Activated naive CD8-positive, alpha-beta T cell (primary cell): ENCODE measurements around the gene NLRC5.

Experiments
- H3K27ac Mint-ChIP-seq: one replicate; pipeline ENCODE4 v1.8.0; 2021; ENCODE audit warnings: mixed read lengths
- H3K27me3 Mint-ChIP-seq: one replicate; pipeline ENCODE4 v1.8.0; 2021; ENCODE audit warnings: mixed read lengths
- H3K36me3 Mint-ChIP-seq: one replicate; pipeline ENCODE4 v1.8.0; 2021; ENCODE audit warnings: mixed read lengths
- H3K4me1 Mint-ChIP-seq: one replicate; pipeline ENCODE4 v1.8.0; 2021; ENCODE audit warnings: low read depth, mixed read lengths
- H3K4me3 Mint-ChIP-seq: one replicate; pipeline ENCODE4 v1.8.0; 2021; ENCODE audit warnings: mild to moderate bottlenecking, mixed read lengths
- H3K9me3 Mint-ChIP-seq: one replicate; pipeline ENCODE4 v1.8.0; 2021; ENCODE audit warnings: low read depth, mixed read lengths

NLRC5 gene

DNA sequence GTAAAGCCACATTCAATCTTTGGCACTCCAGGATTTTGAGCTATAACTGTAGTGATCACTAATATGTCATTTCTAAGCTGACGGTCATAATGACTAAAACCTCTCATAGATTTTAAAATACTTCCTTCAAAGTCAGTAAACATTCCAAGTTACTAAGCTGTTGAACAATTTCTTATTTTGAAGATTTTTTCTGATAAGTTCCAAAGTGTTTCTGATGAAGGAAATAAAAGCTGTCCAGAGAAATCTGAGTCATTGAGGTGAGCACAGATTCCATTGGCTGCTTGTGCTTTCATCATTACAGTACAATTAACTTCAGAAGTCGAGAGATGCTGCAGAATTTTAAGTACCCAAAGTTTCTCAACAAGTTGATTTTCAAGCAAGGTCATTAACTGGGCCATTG lies 23.9 kb downstream of the NLRC5 start:
- H3K4me1 Mint-ChIP-seq: peaks cover 85% of the 10 kb centered on the region
- peak overlapping the region; percentile 69 for H3K4me3 Mint-ChIP-seq
- peaks cover 32% of the 10 kb centered on the region for H3K36me3 Mint-ChIP-seq
- peak overlapping the region; percentile 97 for H3K27ac Mint-ChIP-seq
- H3K9me3 Mint-ChIP-seq: no peaks in the 10 kb centered on the region
- H3K27me3 Mint-ChIP-seq: no peaks in the 10 kb centered on the region

DNA sequence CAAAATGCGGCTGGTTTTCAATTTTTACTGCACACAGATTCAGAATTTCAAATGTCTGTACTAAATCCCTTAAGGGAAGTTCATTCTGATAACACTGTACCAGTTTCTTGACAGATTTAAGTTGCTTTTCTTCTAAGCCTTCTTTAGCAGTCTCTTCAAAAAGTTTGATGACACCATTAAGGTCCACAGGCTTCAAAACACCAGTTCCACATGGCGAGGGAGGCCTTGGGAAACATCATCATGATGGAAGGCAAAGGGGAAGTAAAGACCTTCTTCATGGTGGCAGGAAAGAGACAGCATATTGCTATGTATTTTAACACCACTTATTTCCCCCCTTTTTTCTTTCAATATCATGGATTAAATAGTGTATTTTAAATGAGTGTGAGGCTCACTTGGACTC lies 24.5 kb downstream of the NLRC5 start:
- H3K9me3 Mint-ChIP-seq: no peaks in the 10 kb centered on the region
- peaks cover 35% of the 10 kb centered on the region for H3K36me3 Mint-ChIP-seq
- H3K4me1 Mint-ChIP-seq: peaks cover 84% of the 10 kb centered on the region
- H3K4me3 Mint-ChIP-seq: peak overlapping the region; percentile 69
- H3K27ac Mint-ChIP-seq: peak overlapping the region; percentile 97
- H3K27me3 Mint-ChIP-seq: no peaks in the 10 kb centered on the region

DNA sequence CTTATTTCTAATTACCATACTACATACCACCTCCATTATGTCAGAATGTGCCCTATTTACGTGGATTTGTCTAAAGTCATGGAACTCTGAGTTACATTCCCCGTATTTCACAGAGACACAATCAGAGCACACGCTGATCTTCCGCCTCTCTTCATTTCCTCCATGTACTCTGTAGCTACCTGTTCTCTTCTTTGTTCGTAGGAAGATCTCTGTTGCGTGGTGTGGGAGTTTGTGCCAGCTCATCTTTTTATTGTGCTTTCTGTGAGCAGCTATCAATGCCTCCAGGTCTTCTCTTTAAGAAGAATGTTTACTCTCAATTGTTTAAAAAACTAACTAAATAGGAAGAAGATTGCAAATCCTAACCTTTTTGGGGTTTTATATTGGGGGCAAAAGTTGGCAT lies 26.9 kb downstream of the NLRC5 start:
- Mint-ChIP-seq H3K4me3 (peak overlapping the region; percentile 65), H3K9me3 (no peaks in the 10 kb centered on the region), H3K4me1 (peaks cover 84% of the 10 kb centered on the region), H3K27ac (peak overlapping the region; percentile 99), H3K36me3 (peaks cover 40% of the 10 kb centered on the region), H3K27me3 (no peaks in the 10 kb centered on the region)

DNA sequence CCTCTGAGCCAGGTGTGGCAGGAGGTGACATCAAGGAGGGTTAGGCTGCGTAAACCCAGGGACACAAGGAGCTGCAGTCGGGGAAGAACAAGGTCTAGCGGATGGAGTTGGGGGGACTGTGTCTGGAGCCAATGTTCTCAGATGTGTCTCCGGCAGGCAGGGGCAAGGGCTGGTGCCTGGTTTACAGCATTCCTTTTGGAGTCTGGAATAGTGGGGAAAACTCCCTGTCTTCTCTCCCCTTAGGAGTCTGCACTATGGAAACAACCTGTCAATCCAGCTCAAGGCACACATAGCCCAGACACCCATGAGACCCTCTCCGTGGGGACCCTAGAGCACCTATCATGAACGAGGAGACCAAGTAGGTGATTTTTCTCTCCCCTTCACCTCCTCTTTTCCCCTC lies 27.5 kb downstream of the NLRC5 start:
- H3K36me3 Mint-ChIP-seq: peaks cover 43% of the 10 kb centered on the region
- H3K4me3 Mint-ChIP-seq: peak overlapping the region; percentile 78
- H3K27me3 Mint-ChIP-seq: no peaks in the 10 kb centered on the region
- peaks cover 84% of the 10 kb centered on the region for H3K4me1 Mint-ChIP-seq
- no peaks in the 10 kb centered on the region for H3K9me3 Mint-ChIP-seq
- peak overlapping the region; percentile 99 for H3K27ac Mint-ChIP-seq

DNA sequence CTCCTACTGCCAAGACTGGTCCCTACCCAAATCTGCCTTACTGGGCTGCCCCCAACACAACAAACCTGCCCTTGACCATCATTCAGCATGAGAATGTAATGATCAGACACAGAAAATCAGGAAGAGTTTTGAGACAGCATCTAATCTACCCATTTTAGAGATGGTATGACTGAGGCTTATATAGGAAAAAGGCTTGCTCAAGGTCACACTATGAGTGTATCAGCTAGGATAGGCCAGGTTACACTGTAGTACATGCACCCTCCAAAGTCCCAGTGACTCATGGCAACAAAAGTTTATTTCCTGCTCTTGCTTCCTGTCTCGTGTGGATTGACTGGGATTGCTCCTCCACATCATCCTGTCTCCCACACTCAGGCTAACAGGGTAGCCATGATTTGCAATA lies 27.9 kb downstream of the NLRC5 start:
- Mint-ChIP-seq H3K27me3 (no peaks in the 10 kb centered on the region), H3K36me3 (peaks cover 40% of the 10 kb centered on the region), H3K4me1 (peaks cover 84% of the 10 kb centered on the region), H3K9me3 (no peaks in the 10 kb centered on the region), H3K4me3 (peak overlapping the region; percentile 78), H3K27ac (peak overlapping the region; percentile 99)

DNA sequence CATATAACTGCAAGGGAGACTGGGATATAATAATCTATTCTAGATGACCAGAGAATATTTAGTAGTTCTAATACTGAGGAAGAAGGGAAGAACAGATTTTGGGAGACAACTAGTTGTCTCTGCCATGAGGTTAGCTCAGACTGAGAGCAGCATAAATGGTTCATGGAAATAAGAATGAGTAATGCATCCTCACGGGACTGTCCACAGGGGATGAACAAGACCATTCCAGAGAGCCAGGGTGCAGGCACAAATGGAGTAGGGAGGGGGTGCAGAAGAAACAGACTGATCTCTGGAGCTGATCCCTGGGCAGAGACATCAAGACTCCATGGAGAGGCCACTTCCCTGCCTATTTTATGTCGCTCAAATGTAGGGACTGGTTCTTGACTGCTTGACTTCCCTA lies 30.4 kb downstream of the NLRC5 start:
- no peak overlapping the region for H3K4me3 Mint-ChIP-seq
- H3K9me3 Mint-ChIP-seq: no peaks in the 10 kb centered on the region
- H3K27me3 Mint-ChIP-seq: no peaks in the 10 kb centered on the region
- peaks cover 43% of the 10 kb centered on the region for H3K36me3 Mint-ChIP-seq
- H3K27ac Mint-ChIP-seq: peak overlapping the region; percentile 83
- peaks cover 84% of the 10 kb centered on the region for H3K4me1 Mint-ChIP-seq

DNA sequence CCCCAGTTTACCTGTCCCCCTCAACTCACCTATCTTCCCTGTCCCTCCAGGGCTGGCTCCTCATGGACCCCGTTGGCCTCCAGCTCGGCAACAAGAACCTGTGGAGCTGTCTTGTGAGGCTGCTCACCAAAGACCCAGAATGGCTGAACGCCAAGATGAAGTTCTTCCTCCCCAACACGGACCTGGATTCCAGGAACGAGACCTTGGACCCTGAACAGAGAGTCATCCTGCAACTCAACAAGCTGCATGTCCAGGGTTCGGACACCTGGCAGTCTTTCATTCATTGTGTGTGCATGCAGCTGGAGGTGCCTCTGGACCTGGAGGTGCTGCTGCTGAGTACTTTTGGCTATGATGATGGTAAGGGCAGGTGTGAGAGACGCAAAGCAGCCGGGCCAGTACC lies 31.3 kb downstream of the NLRC5 start:
- no peaks in the 10 kb centered on the region for H3K9me3 Mint-ChIP-seq
- H3K4me3 Mint-ChIP-seq: no peak overlapping the region
- no peaks in the 10 kb centered on the region for H3K27me3 Mint-ChIP-seq
- H3K4me1 Mint-ChIP-seq: peaks cover 88% of the 10 kb centered on the region
- H3K27ac Mint-ChIP-seq: peak overlapping the region; percentile 81
- peaks cover 46% of the 10 kb centered on the region for H3K36me3 Mint-ChIP-seq

DNA sequence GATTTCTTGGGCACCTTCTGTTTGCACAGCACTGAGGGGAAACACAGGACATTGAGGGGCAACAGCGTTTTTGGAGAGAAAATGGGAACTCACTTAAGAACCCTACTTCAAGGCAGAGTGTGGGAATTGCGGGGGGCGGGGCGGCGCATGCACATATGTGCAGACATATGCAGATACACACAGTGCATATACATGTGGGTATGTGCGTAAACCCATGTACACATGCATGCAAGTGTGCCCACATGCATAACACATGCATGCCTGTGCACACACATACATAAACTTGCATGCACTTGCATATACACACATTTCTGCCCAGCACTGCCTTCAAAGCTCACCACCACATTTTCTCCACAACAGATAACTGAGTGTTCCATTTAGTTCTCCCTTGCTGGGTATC lies 32.4 kb downstream of the NLRC5 start:
- Mint-ChIP-seq H3K4me1 (peaks cover 89% of the 10 kb centered on the region), H3K36me3 (peaks cover 40% of the 10 kb centered on the region), H3K27me3 (no peaks in the 10 kb centered on the region), H3K9me3 (no peaks in the 10 kb centered on the region), H3K4me3 (peak overlapping the region; percentile 5), H3K27ac (peak overlapping the region; percentile 81)

DNA sequence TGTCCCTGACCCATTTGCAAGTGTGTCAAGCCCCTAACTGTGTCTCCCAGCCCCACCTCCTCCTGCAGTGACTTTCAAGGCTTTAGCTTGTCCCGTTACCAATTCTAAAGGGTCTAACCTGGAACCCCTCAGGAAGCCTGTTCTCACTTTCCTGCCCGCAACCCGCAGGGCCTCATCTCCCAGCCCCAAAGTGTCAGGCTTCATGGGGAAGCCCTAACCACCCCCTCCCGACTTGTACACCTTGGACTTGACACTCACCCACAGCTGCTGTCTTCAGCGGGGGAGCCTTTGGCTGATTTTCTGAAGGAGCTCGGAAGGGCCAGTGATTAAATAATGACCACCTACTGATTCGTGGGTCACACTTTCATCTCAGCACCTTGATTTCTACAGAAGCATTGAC lies 33.1 kb downstream of the NLRC5 start:
- H3K27ac Mint-ChIP-seq: peak overlapping the region; percentile 91
- peaks cover 40% of the 10 kb centered on the region for H3K36me3 Mint-ChIP-seq
- peak overlapping the region; percentile 64 for H3K4me3 Mint-ChIP-seq
- no peaks in the 10 kb centered on the region for H3K9me3 Mint-ChIP-seq
- no peaks in the 10 kb centered on the region for H3K27me3 Mint-ChIP-seq
- peaks cover 89% of the 10 kb centered on the region for H3K4me1 Mint-ChIP-seq

DNA sequence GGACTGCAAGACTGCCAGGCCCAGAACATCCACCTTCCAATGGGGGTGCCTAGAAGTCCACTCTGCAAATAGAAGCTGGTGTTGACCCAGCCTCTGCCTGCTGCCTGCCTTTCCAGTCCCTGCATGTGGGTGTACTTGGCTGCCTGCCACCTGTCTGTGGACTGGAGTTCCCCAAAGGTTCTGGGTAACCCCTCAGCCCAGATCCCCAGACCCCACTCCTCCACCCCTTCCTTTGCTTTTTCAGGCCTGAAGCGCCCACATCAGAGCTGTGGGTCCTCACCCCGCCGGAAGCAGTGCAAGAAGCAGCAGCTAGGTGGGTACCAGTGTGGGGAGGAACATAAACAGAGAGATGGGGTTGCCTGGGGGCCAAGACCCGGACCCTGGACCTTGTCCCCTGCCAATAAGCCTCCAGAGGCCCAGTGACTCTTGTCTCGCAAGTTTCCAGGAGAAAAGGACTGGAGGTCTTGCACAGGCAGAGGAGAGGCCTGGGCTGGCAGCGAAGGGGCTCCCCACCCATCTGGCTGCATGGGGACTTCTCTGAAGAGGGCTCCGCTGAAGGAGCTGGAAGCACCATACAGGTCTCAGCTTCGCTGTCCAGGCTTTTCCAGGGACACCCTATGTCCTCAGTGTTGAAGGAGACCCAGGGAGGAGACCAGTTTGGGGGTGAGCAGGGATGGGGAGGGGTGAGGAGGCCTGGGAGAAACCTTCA lies 34.3 kb downstream of the NLRC5 start:
- Mint-ChIP-seq H3K27ac (peak overlapping the region; percentile 91), H3K36me3 (peaks cover 34% of the 10 kb centered on the region), H3K4me3 (peak overlapping the region; percentile 64), H3K9me3 (no peaks in the 10 kb centered on the region), H3K27me3 (no peaks in the 10 kb centered on the region), H3K4me1 (peaks cover 92% of the 10 kb centered on the region)

DNA sequence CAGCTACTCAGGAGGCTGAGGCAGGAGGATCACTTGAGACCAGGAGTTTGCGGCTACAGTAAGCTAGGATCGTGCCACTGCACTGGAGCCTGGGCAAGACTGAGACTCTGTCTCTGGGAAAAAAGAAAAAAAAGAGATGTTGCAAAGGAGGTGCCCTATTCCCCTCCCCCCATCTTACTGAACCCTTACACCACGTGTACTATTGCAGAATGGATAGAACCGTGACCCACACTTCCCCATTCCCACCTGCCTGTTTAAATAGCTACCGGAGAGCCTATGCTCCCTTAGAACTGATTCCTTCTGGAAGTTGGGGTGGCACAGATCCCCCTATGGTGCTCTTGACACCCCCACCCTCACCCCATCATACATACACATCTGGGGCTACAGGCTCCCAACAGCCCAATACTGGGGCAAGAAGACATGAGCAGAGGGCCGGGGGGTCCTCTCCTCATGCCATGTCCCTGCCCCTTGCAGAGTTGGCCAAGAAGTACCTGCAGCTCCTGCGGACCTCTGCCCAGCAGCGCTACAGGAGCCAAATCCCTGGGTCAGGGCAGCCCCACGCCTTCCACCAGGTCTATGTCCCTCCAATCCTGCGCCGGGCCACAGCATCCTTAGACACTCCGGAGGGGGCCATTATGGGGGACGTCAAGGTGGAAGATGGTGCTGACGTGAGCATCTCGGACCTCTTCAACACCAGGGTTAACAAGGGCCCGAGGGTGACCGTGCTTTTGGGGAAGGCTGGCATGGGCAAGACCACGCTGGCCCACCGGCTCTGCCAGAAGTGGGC lies 35.7 kb downstream of the NLRC5 start:
- H3K4me3 Mint-ChIP-seq: peak overlapping the region; percentile 23
- peak overlapping the region; percentile 91 for H3K27ac Mint-ChIP-seq
- H3K36me3 Mint-ChIP-seq: peaks cover 31% of the 10 kb centered on the region
- no peaks in the 10 kb centered on the region for H3K27me3 Mint-ChIP-seq
- H3K4me1 Mint-ChIP-seq: peaks cover 94% of the 10 kb centered on the region
- no peaks in the 10 kb centered on the region for H3K9me3 Mint-ChIP-seq

DNA sequence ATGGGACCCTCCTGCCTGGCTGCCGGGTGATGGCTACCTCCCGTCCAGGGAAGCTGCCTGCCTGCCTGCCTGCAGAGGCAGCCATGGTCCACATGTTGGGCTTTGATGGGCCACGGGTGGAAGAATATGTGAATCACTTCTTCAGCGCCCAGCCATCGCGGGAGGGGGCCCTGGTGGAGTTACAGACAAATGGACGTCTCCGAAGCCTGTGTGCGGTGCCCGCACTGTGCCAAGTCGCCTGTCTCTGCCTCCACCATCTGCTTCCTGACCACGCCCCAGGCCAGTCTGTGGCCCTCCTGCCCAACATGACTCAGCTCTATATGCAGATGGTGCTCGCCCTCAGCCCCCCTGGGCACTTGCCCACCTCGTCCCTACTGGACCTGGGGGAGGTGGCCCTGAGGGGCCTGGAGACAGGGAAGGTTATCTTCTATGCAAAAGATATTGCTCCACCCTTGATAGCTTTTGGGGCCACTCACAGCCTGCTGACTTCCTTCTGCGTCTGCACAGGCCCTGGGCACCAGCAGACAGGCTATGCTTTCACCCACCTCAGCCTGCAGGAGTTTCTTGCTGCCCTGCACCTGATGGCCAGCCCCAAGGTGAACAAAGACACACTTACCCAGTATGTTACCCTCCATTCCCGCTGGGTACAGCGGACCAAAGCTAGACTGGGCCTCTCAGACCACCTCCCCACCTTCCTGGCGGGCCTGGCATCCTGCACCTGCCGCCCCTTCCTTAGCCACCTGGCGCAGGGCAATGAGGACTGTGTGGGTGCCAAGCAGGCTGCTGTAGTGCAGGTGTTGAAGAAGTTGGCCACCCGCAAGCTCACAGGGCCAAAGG lies 36.8 kb downstream of the NLRC5 start:
- no peaks in the 10 kb centered on the region for H3K27me3 Mint-ChIP-seq
- no peaks in the 10 kb centered on the region for H3K9me3 Mint-ChIP-seq
- H3K27ac Mint-ChIP-seq: peak overlapping the region; percentile 86
- H3K4me1 Mint-ChIP-seq: peaks cover 92% of the 10 kb centered on the region
- H3K36me3 Mint-ChIP-seq: peaks cover 30% of the 10 kb centered on the region
- H3K4me3 Mint-ChIP-seq: peak overlapping the region; percentile 46

DNA sequence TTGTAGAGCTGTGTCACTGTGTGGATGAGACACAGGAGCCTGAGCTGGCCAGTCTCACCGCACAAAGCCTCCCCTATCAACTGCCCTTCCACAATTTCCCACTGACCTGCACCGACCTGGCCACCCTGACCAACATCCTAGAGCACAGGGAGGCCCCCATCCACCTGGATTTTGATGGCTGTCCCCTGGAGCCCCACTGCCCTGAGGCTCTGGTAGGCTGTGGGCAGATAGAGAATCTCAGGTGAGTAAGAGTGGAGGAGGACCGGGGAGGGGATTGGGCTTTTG lies 37.4 kb downstream of the NLRC5 start:
- peaks cover 29% of the 10 kb centered on the region for H3K36me3 Mint-ChIP-seq
- no peak overlapping the region for H3K4me3 Mint-ChIP-seq
- no peaks in the 10 kb centered on the region for H3K9me3 Mint-ChIP-seq
- no peaks in the 10 kb centered on the region for H3K27me3 Mint-ChIP-seq
- H3K4me1 Mint-ChIP-seq: peaks cover 92% of the 10 kb centered on the region
- peak overlapping the region; percentile 86 for H3K27ac Mint-ChIP-seq

DNA sequence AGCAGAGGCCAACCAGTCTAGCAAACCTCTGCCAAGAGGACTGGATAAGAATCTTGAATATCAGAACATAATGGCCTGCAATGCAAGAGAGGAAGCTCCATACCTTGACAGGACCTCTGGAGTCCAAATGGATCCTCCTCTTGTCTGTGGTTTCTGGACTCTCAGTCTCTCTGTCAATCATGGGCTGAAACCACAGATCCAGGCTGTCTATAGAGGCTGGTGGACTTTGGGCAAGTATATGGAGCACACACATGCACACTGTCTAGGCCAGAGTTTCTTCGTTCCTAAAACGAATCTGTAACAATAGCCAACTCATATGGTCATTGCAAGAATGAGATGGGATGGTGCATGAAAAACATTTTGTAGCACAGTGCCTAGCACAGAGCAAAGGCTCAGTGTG lies 37.7 kb downstream of the NLRC5 start:
- H3K36me3 Mint-ChIP-seq: peaks cover 29% of the 10 kb centered on the region
- peak overlapping the region; percentile 50 for H3K4me3 Mint-ChIP-seq
- peak overlapping the region; percentile 86 for H3K27ac Mint-ChIP-seq
- H3K9me3 Mint-ChIP-seq: no peaks in the 10 kb centered on the region
- peaks cover 92% of the 10 kb centered on the region for H3K4me1 Mint-ChIP-seq
- H3K27me3 Mint-ChIP-seq: no peaks in the 10 kb centered on the region

DNA sequence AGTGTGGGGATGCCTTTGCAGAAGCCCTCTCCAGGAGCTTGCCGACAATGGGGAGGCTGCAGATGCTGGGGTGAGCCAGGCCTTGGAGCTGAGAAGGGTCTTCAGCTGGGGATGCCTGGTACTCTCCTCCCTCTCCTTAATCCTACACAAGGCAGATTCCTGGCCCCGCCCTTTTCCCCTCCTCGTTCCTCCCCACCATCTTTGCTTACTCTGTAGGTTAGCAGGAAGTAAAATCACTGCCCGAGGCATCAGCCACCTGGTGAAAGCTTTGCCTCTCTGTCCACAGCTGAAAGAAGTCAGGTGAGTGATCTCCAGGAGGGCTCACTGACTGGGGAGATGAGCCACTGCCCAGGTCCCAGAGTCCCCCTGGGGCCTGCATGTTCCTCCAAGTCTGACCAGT lies 38.7 kb downstream of the NLRC5 start:
- Mint-ChIP-seq H3K4me1 (peaks cover 88% of the 10 kb centered on the region), H3K27me3 (no peaks in the 10 kb centered on the region), H3K27ac (peak overlapping the region; percentile 86), H3K36me3 (peaks cover 26% of the 10 kb centered on the region), H3K9me3 (no peaks in the 10 kb centered on the region), H3K4me3 (peak overlapping the region; percentile 50)
